GM21737 (cell line): ENCODE results near the gene SENP6.
A peak's percentile ranks its signal among the peaks of the same experiment; 100 is the strongest.
"Not testable (repeated sequence)": the region's sequence is repeated elsewhere in the genome, so short reads cannot be mapped to it uniquely, and the experiment has no call there.

Experiments used
- ATAC-seq: cut with Tn5 transposase; IDR thresholded peaks from one replicate; pipeline ENCODE4 v1.9.1; 2021; ENCODE audit warnings: mild to moderate bottlenecking, moderate library complexity; ENCODE audit not compliant: unreplicated experiment

The SENP6 gene

GRCh38 chr6:75656479-75656878, 54.8 kb downstream of the SENP6 start:
- peak; percentile 57 for ATAC-seq

GRCh38 chr6:75657327-75657726, 55.6 kb downstream of the SENP6 start:
- no peak for ATAC-seq

GRCh38 chr6:75666592-75666991, 64.9 kb downstream of the SENP6 start:
- no peak for ATAC-seq

DNA sequence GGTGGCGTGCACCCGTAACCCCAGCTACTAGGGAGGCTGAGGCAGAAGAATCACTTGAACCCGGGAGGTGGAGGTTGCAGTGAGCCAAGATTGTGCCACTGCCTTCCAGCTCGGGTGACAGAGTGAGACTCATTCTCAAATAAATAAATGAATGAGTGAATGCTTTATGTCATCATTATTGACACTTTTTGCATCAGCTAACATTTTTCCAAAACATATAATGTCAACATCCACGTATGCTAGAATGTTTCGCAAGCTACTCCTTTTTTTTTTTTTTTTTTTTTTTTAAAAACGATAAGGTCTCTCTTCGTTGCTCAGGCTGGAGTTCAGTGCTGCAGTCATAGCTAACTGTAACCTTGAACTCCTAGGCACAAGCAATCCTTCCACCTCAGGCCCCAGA, 72.2 kb downstream of the SENP6 start:
- ATAC-seq: no peak

- no peak for ATAC-seq
Measured at GRCh38 chr6:75676377-75676776, 74.7 kb downstream of the SENP6 start.

DNA sequence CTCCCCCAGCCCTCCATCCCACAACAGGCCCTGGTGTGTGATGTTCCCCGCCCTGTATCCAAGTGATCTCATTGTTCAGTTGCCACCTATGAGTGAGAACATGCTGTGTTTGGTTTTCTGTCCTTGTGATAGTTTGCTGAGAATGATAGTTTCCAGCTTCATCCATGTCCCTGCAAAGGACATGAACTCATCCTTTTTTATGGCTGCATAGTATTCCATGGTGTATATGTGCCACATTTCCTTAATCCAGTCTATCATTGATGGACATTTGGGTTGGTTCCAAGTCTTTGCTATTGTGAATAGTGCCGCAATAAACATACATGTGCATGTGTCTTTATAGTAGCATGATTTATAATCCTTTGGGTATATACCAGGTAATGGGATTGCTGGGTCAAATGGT, 80.9 kb downstream of the SENP6 start:
- not testable (repeated sequence) for ATAC-seq

DNA sequence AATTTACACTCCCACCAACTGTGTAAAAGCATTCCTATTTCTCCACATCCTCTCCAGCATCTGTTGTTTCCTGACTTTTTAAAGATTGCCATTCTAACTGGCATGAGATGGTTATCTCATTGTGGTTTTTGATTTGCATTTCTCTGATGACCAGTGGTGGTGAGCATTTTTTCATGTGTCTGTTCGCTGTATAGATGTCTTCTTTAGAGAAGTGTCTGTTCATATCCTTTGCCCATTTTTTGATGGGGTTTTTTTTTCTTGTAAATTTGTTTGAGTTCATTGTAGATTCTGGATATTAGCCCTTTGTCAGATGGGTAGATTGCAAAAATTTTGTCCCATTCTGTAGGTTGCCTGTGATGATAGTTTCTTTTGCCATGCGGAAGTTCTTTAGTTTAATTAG, 81.3 kb downstream of the SENP6 start:
- not testable (repeated sequence) for ATAC-seq

GRCh38 chr6:75687535-75687934, 85.9 kb downstream of the SENP6 start:
- not testable (repeated sequence) for ATAC-seq

DNA sequence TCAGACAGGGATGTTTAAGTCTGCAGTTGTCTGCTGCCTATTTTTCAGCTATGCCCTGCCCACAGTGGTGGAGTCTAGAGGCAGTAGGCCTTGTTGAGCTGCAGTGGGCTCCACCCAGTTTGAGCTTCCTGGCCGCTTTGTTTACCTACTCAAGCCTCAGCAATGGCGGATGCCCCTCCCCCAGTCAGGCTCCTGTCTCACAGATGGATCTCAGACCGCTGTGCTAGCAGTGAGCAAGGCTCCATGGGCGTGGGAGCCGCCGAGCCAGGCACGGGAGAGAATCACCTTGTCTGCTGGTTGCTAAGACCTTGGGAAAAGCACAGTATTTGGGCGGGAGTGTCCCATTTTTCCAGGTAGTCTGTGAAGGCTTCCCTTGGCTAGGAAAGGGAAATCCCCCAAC, 86.3 kb downstream of the SENP6 start:
- not testable (repeated sequence) for ATAC-seq

GRCh38 chr6:75689576-75689975, 87.9 kb downstream of the SENP6 start:
- no peak for ATAC-seq

- no peak for ATAC-seq
Measured at GRCh38 chr6:75691012-75691411, 89.3 kb downstream of the SENP6 start.

- ATAC-seq: no peak
Measured at GRCh38 chr6:75693534-75693933, 91.9 kb downstream of the SENP6 start.

GRCh38 chr6:75694406-75694805, 92.7 kb downstream of the SENP6 start:
- ATAC-seq: no peak

- not testable (repeated sequence) for ATAC-seq
Measured at GRCh38 chr6:75708334-75708733, 106.7 kb downstream of the SENP6 start.

- ATAC-seq: no peak
Measured at GRCh38 chr6:75711173-75711572, 109.5 kb downstream of the SENP6 start.

- no peak for ATAC-seq
Measured at GRCh38 chr6:75719133-75719532, 117.5 kb downstream of the SENP6 start.

DNA sequence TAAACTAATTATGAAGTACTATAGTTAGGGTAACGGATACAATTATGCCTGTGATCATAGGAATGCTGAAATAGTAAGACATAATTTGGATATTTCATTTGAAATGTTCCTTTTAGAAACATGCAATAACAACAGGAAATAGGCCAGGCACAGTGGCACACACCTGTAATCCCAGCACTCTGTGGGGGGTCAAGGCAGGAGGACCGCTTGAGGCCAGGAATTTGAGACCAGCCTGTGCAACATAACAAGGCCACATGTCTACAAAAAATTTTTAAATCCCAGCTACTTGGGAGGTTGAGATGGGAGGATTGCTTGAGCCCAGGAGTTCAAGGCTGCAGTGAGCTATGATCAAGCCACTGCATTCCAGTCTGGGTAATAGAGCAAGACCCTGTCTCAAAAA, 121.7 kb downstream of the SENP6 start:
- no peak for ATAC-seq

GRCh38 chr6:75727206-75727605, 125.5 kb downstream of the SENP6 start:
- ATAC-seq: no peak

DNA sequence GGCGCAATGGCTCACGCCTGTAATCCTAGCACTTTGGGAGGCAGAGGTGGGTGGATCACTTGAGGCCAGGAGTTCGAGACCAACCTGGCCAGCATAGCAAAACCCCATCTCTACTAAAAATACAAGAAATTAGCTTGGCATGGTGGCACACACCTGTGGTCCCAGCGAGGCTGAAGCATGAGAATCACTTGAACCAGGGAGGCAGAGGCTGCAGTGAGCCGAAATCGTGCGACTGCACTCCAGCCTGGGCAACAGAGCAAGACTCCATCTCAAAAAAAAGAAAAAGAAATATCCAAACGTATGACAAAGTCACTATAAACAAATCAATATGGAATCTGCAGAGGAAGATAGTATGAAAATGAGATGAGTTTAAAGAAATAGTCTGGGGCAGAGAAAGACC, 129.3 kb downstream of the SENP6 start:
- not testable (repeated sequence) for ATAC-seq

- peak; percentile 86 for ATAC-seq
Measured at GRCh38 chr6:75735491-75736186, 134.0 kb downstream of the SENP6 start.

DNA sequence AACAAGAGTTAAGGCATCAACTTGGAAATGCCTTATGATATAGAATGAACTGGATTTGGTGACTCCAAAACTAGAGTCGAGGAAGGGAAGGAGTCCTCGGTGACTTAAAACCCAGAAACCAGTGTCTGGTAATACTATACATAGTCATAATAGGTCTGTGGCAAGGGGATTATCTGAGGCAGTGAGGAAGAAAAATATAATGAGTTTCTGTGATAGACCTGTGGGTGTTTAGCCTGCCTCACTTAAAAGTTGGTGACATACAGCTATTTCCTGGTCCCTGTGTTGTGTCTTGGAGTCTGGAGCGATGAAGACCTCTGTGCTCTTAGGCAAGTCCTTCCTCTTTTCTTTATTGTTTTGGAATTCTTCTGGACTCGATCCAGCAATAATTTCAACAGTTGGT, 142.3 kb downstream of the SENP6 start:
- no peak for ATAC-seq

DNA sequence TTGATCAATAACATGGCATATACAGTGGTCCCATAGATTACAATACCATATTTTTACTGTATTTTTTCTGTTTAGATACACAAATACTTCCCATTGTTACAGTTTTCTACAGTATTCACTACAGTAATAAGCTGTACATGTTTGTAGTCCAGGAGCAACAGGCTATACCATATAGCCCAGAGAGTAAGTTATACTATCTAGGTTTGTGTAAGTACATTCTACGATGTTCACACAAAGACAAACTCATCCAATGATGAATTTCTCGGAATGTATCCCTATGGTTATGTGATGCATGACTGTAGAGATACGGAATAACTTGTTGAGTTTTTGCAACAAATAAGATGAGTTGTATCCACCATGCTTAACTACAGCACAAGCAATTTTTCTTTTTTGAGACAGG, 143.7 kb downstream of the SENP6 start:
- no peak for ATAC-seq

- no peak for ATAC-seq
Measured at GRCh38 chr6:75746221-75746620, 144.5 kb downstream of the SENP6 start.
